Loucy (cell line): ENCODE measurements around the gene PAX5.
A peak's percentile ranks its signal among the peaks of the same experiment; 100 is the strongest.

Experiments used
- H2AFZ ChIP-seq: fragments of 200-600 bp; sonication (generic); 2 replicates; pipeline ENCODE4 v1.6.0; 2016; ENCODE audit warnings: antibody characterized with exemption, mild to moderate bottlenecking, low read length, moderate library complexity
- H3F3A ChIP-seq: fragments of 200-600 bp; 2 replicates; pipeline ENCODE4 v1.6.0; 2016; ENCODE audit warnings: antibody characterized with exemption, low read depth, mild to moderate bottlenecking
- H3K27me3 ChIP-seq: fragments of 200-600 bp; sonication (generic); 2 replicates; pipeline ENCODE4 v1.6.1; 2014; ENCODE audit warnings: low read length, mild to moderate bottlenecking; ENCODE audit not compliant: insufficient read depth, poor library complexity, severe bottlenecking
- H3K36me3 ChIP-seq: fragments of 200-600 bp; sonication (generic); 2 replicates; pipeline ENCODE4 v1.6.1; 2016; ENCODE audit warnings: low read length; ENCODE audit not compliant: insufficient read depth
- H3K4me1 ChIP-seq: fragments of 200-600 bp; sonication (generic); 2 replicates; pipeline ENCODE4 v1.5.1; 2014; ENCODE audit warnings: low read length, mild to moderate bottlenecking; ENCODE audit not compliant: insufficient read depth, poor library complexity, severe bottlenecking
- H3K4me2 ChIP-seq: fragments of 200-600 bp; sonication (generic); 2 replicates; pipeline ENCODE4 v1.6.0; 2014; ENCODE audit warnings: antibody characterized with exemption, low read length, low read depth, mild to moderate bottlenecking; ENCODE audit not compliant: poor library complexity, severe bottlenecking
- H3K4me3 ChIP-seq: fragments of 200-600 bp; sonication (generic); 2 replicates; pipeline ENCODE4 v1.5.1; 2014; ENCODE audit warnings: low read length, mild to moderate bottlenecking, mixed read lengths; ENCODE audit not compliant: poor library complexity, severe bottlenecking
- H3K79me2 ChIP-seq: fragments of 200-600 bp; sonication (generic); 2 replicates; pipeline ENCODE4 v1.6.1; 2014; ENCODE audit warnings: low read length; ENCODE audit not compliant: insufficient read depth
- H3K9ac ChIP-seq: fragments of 200-600 bp; sonication (generic); 2 replicates; pipeline ENCODE4 v1.6.0; 2014; ENCODE audit warnings: mild to moderate bottlenecking, low read depth, low read length, moderate library complexity; ENCODE audit not compliant: poor library complexity, severe bottlenecking
- H3K9me2 ChIP-seq: fragments of 200-600 bp; sonication (generic); replicated peaks from 2 replicates; pipeline ENCODE4 v1.6.1; 2016; ENCODE audit warnings: low read depth, low read length, mixed read lengths
- H3K9me3 ChIP-seq: fragments of 200-600 bp; sonication (generic); 2 replicates; pipeline ENCODE4 v1.6.1; 2014; ENCODE audit warnings: mild to moderate bottlenecking, antibody characterized with exemption, low read length, low read depth; ENCODE audit not compliant: insufficient read depth
- H4K20me1 ChIP-seq: fragments of 200-600 bp; sonication (generic); 2 replicates; pipeline ENCODE4 v1.6.0; 2014; ENCODE audit warnings: antibody characterized with exemption, low read length, mild to moderate bottlenecking; ENCODE audit not compliant: insufficient read depth, poor library complexity, severe bottlenecking
- EZH2phosphoT487 ChIP-seq: fragments of 200-600 bp; IDR thresholded peaks from 2 replicates; pipeline ENCODE4 v1.6.1; 2018; ENCODE audit warnings: antibody characterized with exemption, mild to moderate bottlenecking, moderate library complexity, borderline replicate concordance
- TF ChIP-seq, protein P1 (sequence below): fragments of 200-600 bp; sonication (generic); conservative IDR thresholded peaks from 2 replicates; pipeline ENCODE4 v1.5.1; 2014; ENCODE audit warnings: mild to moderate bottlenecking, antibody characterized with exemption, low read length

Gene PAX5

DNA sequence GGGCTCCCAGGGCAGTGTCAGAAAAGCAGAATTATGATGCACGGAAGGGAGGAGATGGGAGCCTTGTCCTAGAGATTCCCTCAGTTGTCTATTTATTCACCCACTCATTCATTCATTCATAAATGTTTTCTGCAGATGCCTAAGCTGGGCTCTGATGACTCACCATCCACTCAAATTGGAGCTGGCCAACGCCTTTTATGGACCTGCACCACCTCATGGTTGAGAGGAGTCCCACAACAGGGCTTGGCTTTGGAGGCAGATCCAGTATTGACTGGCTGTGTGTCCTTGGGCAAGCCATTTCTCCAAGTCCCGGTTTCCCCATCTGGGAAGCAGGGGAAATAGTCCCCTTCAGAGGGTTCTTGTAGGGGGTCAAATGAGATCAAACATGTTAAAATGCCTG lies 233.6 kb downstream of the PAX5 start:
- Histone ChIP-seq H2AFZ (no peak overlapping the region), H3K4me1 (peaks cover 5% of the 10 kb centered on the region), H3K79me2 (no peaks in the 10 kb centered on the region), H3K4me2 (no peak overlapping the region), H3K36me3 (no peaks in the 10 kb centered on the region), H3K27me3 (no peaks in the 10 kb centered on the region), H3K4me3 (no peak overlapping the region), H3K9me2 (no peaks in the 10 kb centered on the region), H3F3A (no peaks in the 10 kb centered on the region), H3K9me3 (no peaks in the 10 kb centered on the region), H3K9ac (no peak overlapping the region), H4K20me1 (no peaks in the 10 kb centered on the region)
- TF ChIP-seq, protein P1, sequence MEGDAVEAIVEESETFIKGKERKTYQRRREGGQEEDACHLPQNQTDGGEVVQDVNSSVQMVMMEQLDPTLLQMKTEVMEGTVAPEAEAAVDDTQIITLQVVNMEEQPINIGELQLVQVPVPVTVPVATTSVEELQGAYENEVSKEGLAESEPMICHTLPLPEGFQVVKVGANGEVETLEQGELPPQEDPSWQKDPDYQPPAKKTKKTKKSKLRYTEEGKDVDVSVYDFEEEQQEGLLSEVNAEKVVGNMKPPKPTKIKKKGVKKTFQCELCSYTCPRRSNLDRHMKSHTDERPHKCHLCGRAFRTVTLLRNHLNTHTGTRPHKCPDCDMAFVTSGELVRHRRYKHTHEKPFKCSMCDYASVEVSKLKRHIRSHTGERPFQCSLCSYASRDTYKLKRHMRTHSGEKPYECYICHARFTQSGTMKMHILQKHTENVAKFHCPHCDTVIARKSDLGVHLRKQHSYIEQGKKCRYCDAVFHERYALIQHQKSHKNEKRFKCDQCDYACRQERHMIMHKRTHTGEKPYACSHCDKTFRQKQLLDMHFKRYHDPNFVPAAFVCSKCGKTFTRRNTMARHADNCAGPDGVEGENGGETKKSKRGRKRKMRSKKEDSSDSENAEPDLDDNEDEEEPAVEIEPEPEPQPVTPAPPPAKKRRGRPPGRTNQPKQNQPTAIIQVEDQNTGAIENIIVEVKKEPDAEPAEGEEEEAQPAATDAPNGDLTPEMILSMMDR, result no peak
- no peak for TF ChIP-seq EZH2phosphoT487

DNA sequence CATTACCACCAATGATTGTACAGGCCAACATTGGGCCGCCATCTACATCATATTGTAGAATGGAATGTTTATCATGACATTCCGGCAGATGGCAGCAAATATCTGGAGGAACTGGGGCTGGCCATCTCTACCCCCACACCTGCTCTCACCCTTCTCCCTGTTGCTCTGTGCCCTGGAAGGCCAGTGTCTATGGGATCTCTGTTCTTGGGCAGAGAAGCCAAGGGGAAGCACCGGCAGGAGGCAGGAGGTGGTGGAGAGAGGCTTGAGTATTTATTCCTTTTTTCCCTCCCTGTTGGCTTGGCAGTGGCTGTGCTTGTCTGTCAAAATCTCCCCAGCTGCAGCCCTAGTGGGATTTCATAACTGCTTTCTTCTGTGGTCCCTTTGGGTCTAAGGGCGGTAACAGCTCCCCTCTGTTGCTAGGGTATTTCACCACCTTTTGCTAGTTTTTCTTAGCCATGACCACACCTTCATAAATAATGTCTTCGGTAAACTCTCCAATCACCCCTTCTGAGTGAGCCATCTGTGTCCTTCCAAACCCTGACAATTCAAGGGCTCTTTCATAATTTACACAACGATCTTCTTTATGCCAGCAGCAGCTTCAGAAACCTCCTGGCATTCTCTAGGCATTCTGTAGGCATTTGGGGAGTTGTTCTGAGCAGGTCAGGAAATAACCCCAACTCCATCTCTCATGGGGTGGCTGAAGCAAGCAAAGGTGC lies 235.6 kb downstream of the PAX5 start:
- TF ChIP-seq EZH2phosphoT487, result no peak
- TF ChIP-seq, protein P1, result peak; percentile 66

DNA sequence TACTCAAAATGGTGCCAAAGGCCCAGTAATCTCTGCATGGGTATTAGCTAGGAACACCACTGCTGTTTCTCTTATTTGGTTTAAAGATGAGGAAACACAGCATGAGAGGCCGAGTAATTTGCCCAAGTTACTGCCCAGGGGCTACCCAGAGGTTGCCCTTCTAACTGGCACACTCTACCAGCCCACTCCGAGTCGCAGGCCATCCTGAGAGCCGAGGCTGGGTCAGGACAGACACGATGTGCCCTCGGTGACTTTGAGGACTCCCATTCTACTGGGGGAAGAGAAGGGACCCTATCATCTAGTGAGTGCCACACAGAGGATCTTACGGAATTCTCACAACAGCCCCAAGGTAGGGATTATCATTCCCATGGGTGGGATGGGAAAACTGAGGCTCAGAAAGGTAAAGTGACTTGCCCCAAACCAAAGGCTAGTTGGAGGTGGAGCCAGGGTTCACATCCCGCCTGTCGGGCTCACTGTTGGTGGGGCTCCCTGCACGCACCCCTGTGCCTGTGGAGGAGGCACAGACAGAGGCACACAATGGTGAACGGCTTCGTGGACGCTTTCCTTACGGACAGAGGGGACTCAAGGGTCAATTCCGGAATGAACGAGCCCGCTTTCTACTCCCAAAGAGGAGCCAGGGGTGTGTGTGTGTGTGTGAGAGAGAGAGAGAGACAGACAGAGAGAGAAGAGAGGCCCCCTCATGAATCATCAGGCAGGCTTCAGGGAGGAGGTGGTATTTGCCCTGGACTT lies 236.4 kb downstream of the PAX5 start:
- Histone ChIP-seq H3K27me3 (no peaks in the 10 kb centered on the region), H3K4me1 (peaks cover 4% of the 10 kb centered on the region), H3K79me2 (no peaks in the 10 kb centered on the region), H3K9me2 (no peaks in the 10 kb centered on the region), H3F3A (no peaks in the 10 kb centered on the region), H3K36me3 (no peaks in the 10 kb centered on the region), H3K9ac (no peak overlapping the region), H4K20me1 (no peaks in the 10 kb centered on the region), H3K9me3 (peaks cover 3% of the 10 kb centered on the region; the same call in 1 of the 2 replicates), H2AFZ (no peak overlapping the region), H3K4me3 (no peak overlapping the region), H3K4me2 (no peak overlapping the region)
- no peak for TF ChIP-seq EZH2phosphoT487
- TF ChIP-seq, protein P1, result no peak

More for the DNA sequence above, 235.6 kb downstream of the PAX5 start:
- no peaks in the 10 kb centered on the region for H3K36me3 ChIP-seq
- no peaks in the 10 kb centered on the region for H3F3A ChIP-seq
- no peaks in the 10 kb centered on the region for H4K20me1 ChIP-seq
- H3K27me3 ChIP-seq, result no peaks in the 10 kb centered on the region
- no peaks in the 10 kb centered on the region for H3K9me2 ChIP-seq
- peaks cover 4% of the 10 kb centered on the region for H3K4me1 ChIP-seq
- H3K9ac ChIP-seq, result no peak overlapping the region
- H3K4me3 ChIP-seq, result no peak overlapping the region
- peak overlapping the region; percentile 51; the same call in 1 of the 2 replicates for H2AFZ ChIP-seq
- H3K4me2 ChIP-seq, result no peak overlapping the region
- H3K9me3 ChIP-seq, result peaks cover 2% of the 10 kb centered on the region; the same call in 1 of the 2 replicates
- H3K79me2 ChIP-seq, result no peaks in the 10 kb centered on the region
